Suppressor macrophage (primary cell): Measurements from ENCODE around the gene KIAA0513.
A peak's percentile ranks its signal among the peaks of the same experiment; 100 is the strongest.

ENCODE experiments used
- DNase-seq, 4 experiments: peaks; one replicate each; pipeline ENCODE4 v3.0.0-alpha.2; 2020 to 2022

KIAA0513 gene

DNA sequence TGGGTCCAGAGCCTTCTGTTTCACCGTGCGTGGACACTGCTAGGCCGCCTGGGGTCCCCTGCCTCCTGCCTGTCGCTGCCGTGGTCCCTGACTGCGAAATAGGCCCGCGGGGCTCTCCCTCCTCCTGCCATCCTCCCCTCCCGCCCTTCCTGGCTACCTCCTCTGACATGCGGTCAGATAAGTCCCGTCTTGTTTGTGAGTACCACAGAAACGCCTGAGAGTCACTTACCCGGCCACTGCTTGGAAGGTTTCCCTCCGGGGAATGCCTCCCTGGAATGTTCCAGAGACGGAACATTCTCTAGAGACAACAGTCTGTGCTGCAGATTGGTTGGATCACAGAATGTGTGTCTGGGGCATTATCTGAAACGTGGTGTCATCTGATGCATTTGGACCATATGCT, 61.9 kb downstream of the KIAA0513 start:
- DNase-seq: no peak

DNA sequence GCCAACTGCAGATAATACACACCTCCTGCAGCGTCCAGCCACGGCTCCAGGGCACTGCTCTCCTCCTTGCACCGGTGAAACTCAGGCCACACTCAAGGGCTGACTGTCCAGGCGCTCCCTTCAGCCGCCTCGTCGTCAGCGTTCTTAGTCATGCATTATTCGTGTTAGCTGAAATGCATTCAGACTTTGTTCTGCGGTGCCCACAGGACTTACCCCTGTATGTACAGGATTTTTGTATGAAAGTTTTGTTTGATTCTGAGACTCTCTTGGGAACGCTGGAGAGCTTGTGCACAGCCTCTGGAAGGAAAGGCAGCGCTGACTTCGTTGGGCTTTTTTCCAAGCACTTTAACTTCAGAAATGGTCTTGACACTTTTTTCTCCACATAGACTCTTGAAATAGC, 62.6 kb downstream of the KIAA0513 start:
- DNase-seq: no peak

DNA sequence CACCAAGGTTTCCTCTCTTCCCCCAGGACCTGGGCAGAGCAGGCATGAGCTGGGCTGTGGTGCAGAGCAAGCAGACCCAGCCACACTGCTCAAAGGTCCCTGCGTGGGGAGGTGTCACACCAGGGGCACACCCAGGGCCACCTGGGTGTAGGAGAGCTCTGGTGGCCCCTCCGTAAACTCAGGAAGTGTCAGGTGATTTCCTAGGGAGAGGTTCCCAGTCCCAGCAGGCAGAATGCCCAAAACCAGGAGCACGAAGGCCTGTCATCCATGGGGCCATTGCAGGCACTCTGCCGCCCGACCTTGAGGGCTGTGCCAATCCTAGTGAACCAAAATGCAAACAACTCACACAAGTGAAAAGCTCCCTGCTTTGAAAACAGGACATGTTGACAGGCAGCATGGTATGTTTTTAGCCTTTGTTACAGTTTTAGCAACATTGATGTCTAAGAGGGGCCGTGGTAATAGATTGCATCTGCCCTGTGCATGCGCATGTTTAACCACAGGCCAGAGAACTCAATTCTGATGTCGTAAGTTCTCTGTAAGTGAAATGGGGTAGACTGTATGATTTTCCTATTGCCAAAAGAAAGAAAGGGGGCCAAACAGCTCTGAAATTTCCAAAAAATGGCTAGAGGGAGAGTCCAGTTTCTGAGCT, 63.4 kb downstream of the KIAA0513 start:
- DNase-seq: peak in 1 of 4 experiments; percentile 30

DNA sequence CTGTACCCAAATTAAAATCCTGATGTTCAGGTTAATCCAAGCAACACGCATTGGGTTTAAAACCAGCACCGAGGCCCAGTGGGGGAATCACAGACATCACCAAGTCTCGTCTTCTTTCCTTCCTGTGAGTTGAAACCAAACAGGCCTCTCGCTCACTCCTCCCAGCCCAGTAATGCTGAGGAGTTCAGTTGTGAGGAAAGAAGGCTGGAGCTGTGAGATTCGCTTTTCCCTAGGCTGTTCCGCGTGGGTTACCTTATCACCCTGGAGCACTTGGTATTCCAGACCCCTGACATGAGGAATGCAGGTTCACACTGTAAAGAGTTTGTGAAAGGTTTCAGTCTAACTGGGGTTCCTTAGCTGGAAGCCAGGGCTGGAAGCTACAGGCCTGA, 63.9 kb downstream of the KIAA0513 start:
- no peak for DNase-seq

DNA sequence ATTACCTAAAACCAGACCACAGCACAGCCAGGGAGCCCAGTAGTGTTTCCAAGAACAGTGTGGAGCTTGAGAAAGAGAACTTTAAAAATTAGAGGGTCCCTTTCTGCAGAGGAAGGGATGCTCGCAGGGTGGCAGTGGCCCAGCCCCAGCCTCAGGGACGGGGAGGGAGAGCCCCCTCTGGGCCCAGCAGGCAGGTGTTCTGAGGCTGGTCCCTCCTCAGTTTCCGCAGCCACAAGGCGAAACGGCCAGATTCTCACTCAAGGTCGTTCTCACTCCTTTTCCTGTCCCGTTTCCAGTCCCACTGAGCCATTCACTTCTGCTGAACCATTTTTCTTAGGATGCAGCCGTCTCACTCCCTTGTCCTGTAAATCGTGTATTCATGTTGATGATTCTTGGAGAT, 64.7 kb downstream of the KIAA0513 start:
- no peak for DNase-seq

DNA sequence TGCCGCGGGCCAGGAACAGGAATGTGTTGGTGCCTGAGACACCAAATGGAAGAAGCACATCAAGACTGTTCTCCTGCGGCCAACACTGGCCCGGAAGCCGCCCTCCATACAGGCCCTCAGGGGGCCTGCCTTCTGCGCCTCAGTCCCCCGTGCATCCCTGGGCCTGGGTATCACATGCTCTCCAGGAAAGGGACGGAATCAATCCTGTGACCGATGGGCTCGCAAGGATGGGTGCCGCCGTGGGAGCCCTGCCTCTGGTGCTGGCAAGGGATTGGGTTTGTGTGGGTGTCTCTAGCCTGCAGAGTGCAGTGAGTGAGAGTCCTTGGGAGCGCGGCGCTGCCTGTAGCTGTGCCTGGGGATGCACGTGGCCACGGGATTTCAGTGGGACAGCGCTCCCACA, 65.3 kb downstream of the KIAA0513 start:
- DNase-seq: no peak

DNA sequence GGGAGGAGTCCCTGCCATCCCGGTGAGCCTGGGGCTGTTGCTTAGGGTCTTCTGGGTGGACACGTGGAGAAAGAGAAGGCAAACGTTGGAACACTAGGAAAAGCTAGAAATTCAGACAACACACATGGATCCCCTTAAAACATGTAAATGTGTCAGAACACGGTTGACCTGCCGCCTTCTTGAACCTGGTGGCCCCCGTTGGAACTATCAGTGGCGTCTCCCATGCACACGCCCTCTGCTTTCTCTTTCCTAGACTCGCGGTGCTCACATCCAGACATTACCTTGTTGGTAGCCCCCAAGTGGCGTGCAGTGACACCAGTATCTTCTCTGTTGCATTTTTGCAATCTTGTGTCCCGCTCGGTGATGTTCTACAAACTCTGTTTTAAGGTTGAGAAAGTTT, 66.1 kb downstream of the KIAA0513 start:
- no peak for DNase-seq

DNA sequence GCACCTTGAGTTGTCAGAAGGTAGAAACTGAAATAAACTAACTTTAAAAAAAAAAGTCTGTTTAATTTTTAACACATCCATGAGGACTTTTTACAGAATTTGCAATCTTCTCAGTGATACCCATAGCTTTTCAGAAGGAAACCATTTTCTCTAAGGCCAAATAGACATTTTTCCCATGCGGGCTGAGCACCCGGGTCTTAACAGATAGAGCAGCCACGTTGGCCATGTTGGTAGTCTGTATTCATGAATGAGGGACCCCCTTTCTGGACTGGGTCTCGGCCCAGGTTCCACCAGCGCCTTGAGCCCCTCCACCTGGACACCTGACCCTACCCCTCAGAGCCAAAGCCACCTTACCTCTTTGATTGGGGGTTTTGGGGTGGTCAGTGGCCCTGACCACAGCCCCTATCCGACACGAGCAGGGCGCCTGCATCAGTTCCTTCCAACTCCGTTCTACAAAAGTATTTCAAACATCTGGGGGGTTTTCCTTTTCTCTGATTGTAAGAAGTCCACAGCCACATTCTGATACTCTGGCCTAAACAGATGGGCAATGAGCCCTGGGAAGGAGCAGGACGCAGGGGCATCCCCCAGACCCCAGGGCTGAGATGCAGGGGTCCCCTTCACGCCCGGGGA, 66.7 kb downstream of the KIAA0513 start:
- no peak for DNase-seq

DNA sequence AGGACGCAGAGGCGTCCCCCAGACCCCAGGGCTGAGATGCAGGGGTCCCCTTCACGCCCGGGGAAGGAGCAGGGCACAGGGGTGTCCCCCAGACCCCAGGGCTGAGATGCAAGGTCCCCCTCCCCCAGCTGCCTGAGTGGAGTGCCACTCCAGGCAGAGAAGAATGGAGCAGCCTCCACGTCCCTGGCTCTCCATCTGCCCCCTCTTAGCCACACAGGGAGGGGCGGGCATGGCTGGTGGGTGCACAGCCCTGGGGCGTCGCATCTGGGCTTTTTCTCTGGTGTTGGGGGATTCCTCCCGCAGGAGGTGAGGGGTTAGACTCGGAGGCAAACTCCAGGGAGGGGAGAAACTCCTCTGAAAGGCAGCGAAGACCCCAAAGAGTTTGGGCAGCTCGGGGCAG, 67.2 kb downstream of the KIAA0513 start:
- no peak for DNase-seq

DNA sequence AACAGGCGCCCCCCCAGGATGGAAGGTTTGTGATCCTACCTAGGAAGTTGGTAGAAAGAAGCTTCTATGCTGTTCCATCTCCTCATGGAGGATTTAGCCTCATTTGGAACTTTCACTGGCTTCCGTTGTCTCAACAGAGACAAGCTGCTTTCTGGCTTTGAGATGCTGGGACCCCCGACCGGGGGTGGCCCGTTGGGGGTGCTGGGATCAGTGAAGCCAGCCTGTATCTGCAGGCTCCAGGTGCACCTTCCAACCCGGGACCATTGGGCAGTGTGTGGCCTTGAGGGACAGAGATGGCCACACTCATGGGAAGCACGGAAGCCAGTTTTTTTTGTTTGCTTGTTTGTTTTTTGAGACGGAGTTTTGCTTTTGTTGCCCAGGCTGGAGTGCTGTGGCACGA, 69.3 kb downstream of the KIAA0513 start:
- no peak for DNase-seq

DNA sequence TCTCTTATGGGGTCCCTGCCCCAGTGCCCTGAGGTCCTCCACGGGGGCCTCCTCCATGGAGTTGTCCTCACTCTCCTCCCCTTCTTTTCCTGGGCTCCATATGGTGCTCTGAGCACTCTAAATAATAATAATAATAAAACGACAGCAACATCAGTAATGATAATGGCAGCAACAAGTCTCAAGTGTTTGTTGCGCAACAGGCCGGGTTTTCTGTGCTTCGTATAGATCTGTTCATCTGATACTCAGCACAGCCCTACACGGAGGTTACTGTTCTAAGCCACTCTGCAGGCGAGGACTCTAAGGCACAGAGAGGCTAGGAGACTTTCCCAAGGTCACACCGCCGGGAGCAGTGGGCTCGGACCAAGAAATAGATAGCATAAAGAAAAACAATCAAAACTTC, 71.0 kb downstream of the KIAA0513 start:
- peak in 1 of 4 experiments; percentile 35 for DNase-seq

DNA sequence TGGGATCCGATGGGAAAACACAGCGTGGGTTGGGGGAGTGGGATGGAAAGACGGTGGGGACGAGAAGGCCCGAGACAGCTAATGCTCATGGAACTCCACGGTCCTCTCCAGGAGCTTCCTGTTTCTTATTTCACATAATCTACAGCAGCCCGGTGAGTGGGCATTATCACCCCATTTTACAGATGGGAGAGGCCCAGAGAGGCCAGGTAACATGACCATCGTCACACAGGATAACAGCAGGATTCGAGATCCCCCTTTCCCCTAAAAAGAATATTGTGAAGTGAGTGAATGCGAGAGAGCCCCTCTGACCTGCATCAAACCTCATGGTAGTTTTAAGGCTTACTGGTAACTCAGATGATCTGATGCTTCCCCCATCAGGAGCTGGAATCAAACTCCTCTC, 72.7 kb downstream of the KIAA0513 start:
- no peak for DNase-seq

DNA sequence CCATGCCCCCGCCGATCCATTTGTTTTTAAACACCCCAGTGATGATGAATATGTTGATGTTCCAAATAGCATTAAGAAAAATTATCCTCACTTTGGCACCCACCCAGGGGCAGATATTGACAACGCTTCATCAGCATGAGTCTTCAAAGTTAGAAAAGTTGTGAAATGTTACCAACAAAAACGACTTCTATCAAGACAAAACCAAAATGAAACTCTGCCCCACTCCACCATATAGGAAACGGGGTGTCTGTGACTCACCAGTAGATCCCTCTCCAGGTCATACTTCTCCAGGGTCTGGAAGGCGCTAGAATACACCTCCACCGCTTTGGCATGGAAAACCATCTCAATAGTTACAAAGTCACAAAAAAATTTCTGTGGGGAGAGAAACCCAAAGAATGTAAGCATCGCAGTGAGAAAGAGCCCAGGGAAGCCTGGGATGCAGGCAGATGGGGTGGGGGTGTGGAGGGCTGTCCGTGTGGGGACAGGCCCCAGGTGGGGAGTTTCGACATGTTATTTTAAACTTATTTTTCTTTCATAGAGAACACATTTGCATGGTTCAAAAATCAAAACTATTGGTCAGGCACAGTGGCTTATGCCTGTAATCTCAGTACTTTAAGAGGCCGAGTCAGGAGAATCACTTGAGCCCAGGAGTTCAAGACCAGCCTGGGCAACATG, 74.5 kb downstream of the KIAA0513 start:
- peak; percentile 34 to 57 (median 44) for DNase-seq

DNA sequence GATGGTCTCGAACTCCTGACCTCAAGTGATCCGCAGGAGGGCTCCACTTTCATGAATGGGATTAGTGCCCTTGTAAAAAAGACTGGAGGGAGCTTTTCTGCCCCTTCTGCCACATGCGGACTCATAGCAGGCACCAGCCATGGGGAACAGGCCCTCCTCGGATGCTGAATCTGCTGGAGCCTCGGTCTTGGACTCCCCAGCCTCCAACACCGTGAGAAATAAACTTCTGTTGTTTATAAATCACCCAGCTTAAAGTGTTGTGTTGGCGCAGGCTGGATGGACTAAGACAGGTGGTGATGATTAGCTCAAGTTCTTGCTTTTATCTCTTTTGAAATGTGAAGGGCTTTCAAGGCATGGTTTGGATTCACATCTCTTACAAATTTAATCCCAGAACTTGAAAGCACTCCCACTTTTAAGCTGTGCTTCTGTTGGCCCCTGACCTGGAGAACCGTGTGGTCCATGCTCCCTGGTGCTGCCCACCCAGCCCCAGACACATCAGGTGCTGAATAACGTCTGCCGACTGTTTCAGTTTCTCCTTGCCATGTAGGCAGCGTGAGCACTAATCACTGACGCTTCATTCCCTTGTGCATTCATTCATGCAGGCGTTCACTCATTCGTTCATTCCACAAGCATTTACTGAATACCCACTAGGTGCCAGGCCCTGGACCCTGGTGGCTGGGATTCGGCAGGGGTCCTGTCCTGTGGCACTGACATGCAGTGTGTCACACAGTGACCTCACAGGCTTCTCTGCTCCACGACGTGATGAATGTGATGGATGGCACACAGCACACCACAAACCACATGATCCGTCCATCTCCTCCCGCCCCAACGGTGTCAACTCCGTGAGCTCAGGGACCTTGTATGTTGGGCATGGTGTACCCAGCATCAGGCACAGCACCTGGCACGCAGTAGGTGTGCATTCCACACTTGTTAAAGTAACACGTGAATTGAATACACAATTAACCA, 75.8 kb downstream of the KIAA0513 start:
- DNase-seq: peak in 3 of 4 experiments; percentile 31 to 46 (median 41)

DNA sequence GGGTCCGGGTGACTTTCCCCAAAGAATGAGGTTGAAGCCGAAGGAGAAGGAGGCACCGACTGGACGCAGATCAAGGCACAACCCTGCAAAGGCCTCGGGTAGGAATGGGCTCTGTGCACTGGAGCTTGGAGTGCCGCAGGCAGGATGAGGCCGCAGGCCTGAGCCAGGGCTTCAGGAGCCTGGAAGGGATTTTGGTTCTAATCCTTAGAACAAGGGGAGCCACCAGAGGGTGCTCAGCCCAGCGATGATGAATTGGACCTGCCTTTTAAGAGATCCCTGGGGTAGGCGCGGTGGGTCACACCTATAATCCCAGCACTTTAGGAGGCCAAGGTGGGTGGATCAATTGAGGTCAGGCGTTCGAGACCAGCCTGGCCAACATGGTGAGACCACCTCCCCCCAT, 76.6 kb downstream of the KIAA0513 start:
- DNase-seq: no peak

DNA sequence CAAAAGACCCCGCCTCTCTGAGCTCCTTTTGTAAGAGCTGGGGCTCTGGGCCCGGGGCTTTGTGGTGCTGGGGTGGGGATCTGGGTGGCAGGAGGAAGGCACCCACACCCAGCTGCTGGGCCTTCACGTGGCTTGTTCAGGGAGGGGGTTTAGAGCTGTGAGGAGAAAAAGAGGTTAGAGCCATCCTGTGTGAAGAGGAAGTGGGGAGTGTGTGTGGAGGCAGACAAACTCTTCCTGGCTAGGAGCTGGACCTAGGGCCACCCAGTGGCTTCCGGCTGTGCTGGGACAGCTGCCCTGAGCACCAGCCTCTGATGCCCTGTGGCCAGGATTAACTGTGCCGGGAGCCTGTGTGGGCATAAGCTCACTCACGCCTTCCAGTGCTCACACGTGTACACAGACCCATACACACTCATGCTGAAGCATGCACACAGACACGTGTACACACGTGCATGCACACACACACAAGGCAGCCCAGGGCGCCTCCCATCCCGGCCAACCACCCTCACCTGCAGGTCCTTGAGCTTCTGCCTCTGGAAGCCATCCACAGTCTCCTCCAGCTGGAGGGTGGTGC, 77.3 kb downstream of the KIAA0513 start:
- DNase-seq: peak; percentile 65 to 84 (median 79)

DNA sequence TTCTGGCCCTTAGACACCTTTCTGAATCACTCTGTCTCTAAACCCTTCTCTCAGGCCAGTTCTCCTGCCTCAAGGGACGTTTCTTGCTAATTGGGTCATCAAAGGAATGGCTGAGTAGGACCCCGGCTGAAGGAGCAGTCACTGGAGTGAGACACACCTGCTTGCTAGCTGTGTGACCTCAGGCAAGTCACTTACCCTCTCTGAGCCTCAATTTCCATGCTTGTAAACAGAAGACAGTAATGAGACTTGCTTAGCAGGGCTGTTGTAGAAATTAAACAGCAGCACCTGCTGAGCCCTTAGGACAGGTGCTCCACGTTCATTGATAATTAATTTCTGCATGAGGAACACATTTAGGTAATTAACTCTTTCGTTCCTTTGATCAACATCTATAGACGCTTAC, 77.9 kb downstream of the KIAA0513 start:
- no peak for DNase-seq

DNA sequence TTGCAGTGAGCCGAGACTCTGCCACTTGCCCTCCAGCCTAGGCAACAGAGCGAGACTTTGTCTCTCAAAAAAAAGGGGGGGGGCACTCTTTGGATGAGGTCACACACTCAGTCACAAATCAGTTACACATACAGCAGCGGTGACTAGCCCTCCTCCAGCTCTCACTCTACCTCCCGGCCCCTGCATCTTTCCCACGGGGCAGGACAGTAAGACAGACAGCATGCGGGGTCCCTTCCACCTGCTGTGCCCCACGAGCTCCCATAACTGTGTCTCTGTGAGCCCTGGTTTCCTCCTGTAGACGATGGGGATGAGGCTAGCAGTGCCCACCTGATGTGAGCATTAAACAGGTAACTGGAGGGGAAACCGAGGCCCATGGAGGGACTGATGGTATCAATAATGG, 79.5 kb downstream of the KIAA0513 start:
- no peak for DNase-seq

DNA sequence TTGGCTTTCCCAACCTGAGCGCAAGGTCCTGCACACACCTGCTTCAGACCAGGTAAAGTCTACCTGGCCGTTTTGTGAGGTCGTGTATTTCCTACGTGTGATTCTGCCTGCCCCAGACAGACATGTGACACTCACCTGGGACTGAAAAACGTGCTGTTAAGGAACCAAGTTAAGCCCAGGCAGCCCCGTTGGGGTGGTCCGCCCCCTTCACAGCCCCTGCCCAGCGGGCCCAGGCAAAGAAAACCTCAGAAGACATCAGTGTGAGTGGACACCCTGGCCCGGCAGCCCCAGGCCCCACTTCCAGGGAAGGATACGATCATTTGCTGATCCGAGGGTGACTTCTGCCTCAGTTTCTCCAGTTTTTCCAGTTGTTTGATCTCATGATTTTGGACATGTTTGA, 79.9 kb downstream of the KIAA0513 start:
- DNase-seq: no peak

DNA sequence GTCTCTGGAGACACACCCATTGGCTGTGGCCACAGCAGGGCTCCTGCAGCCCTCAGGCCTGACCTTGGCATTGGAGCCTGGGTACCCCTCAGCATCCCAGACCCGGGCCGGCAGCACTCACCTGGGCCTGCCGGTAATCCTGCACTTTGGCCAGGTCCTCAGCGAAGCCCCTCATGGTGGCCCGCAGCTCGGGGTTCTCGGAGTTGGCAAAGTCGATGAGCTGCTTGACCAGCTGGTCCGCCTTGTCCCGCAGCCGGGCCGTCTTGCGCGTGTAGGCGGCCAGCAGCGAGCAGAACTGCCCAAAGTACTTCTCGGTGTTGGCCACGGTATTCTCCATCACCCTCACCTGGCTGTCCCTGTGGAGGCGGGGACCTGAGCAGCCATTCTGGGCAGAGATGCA, 82.5 kb downstream of the KIAA0513 start:
- DNase-seq: no peak

DNA sequence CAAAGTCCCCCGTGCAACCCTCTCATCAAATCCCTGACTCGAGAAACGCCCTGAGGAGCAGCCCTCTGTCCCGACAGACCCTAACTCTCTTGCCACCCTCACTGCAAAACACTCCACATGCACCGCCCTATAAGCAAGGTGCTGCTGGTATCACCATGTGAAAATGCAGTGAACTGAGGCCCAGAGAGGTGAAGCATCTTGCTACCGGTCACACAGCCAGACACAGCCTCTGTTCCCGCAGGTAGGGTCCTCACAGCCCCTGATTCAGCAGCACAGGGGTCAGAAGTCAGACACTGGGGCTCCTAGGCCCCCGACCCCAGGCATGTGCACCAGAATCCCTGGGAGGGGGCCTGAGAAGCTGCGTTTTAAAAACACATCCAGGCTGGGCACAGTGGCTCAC, 83.6 kb downstream of the KIAA0513 start:
- DNase-seq: no peak

DNA sequence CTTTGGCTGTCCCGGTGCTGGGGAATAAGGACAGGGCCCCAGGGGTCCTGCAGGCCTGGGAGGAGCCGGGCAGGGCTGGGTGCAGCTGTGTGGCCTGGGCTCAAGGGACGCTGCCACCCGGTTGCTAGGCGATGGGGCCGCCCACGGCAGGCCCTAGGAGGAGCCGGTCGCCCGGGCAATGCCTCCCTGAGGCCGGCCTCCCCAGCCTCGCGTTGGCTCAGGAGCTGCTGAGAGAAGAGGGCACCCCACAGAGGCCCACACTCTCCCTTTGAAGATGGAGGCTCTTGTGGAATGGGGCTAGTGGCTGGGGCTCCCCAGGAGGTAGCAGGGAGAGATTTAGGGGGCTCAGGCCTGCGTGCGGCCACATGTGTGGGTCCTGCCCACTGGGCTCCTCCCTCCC, 84.8 kb downstream of the KIAA0513 start, which contains the start of gene CIBAR2:
Gene CIBAR2 (minus strand): TSS at position 109 of the 400 bp plus-strand sequence. CDS start 120 bp downstream, outside the sequence.
- DNase-seq: peak in 1 of 4 experiments; percentile 39
